K562 (cell line): ENCODE measurements around the gene C1D. TPM values are rescaled to one million over a fixed set of nuclear protein-coding genes. Genes with fewer than 3 reads are reported as not detected.
"Not testable (repeated sequence)": the region's sequence is repeated elsewhere in the genome, so short reads cannot be mapped to it uniquely, and the experiment has no call there.

Source experiments
- ATAC-seq: fragments of 200-7000 bp; cut with Tn5 transposase; 3 replicates; pipeline ENCODE4 v1.9.1; 2020; ENCODE audit warnings: moderate library complexity
- BruUV-seq: library from RNA; stranded (reverse); fragments of 400-500 nt; replicated peaks from 2 replicates; lab custom pipeline; 2021; lab: Mats Ljungman, UMichigan
- CTCF ChIA-PET: fragments of 300-600 bp; formaldehyde crosslinking; extraction: SDS; loops from one replicate; lab custom pipeline; 2021; ENCODE audit warnings: low intra/inter-chr PET ratio; lab: Yijun Ruan, JAX
- POLR2A ChIA-PET: fragments of 300-600, 350-650 bp; sonication (Branson Sonifier 250); formaldehyde crosslinking; extraction: SDS; loops from one replicate; lab custom pipeline; 2021; ENCODE audit warnings: antibody characterized with exemption, inconsistent platforms; lab: Yijun Ruan, JAX
- DNase-seq, 4 experiments: peaks; one replicate each; pipeline versions ENCODE4 v3.0.0 to v3.0.0-alpha.2; 2011 to 2018; ENCODE audit warnings: low spot score in 3 of 4, mixed read lengths in 3 of 4; ENCODE audit errors: extremely low read depth in 1 of 4
- FAIRE-seq: peaks from 2 replicates; lab custom pipeline; 2011; peaks lifted over from hg19 to GRCh38; lab: Jason Lieb, UNC
- H2AFZ ChIP-seq: 2 replicates; pipeline ENCODE4 v1.6.0; 2011; ENCODE audit warnings: low read depth, low read length, control low read depth, inconsistent platforms
- H3K27ac ChIP-seq: fragments of 200-600 bp; 3 replicates; pipeline ENCODE4 v1.8.0; 2011; ENCODE audit warnings: low read depth, mild to moderate bottlenecking, control low read depth, inconsistent platforms, low read length, moderate library complexity, mixed read lengths; ENCODE audit errors: extremely low read depth
- H3K27me3 ChIP-seq, 2 experiments: fragments of 300-600 bp in 1 of 2; 2 replicates in 1 of 2; 3 replicates in 1 of 2; pipeline versions ENCODE4 v1.6.0 to v1.8.0; 2011; ENCODE audit warnings: inconsistent platforms in 2 of 2, low read length in 2 of 2, mild to moderate bottlenecking in 1 of 2, mixed read lengths in 1 of 2, moderate library complexity in 1 of 2; ENCODE audit not compliant: control insufficient read depth in 2 of 2, insufficient read depth in 2 of 2
- H3K36me3 ChIP-seq: fragments of 300-600 bp; 3 replicates; pipeline ENCODE4 v1.8.0; 2011; ENCODE audit warnings: mild to moderate bottlenecking, low read length, inconsistent platforms; ENCODE audit not compliant: control insufficient read depth, insufficient read depth
- H3K4me1 ChIP-seq, 2 experiments: fragments of 200-600 bp in 1 of 2; replicated peaks in 1 of 2; 2 replicates in 1 of 2; 3 replicates in 1 of 2; pipeline versions ENCODE4 v1.5.1 to v1.8.0; 2011; ENCODE audit warnings: inconsistent platforms in 2 of 2, low read length in 2 of 2, mild to moderate bottlenecking in 1 of 2, mixed read lengths in 1 of 2, moderate library complexity in 1 of 2; ENCODE audit not compliant: control insufficient read depth in 2 of 2, insufficient read depth in 2 of 2
- H3K4me2 ChIP-seq: 2 replicates; pipeline ENCODE4 v1.6.1; 2011; ENCODE audit warnings: low read length, control low read depth, inconsistent platforms, mixed read lengths; ENCODE audit not compliant: insufficient read depth
- H3K4me3 ChIP-seq: fragments of 200-600 bp; sonication (generic), shearing (Covaris generic); 2 replicates; pipeline ENCODE4 v1.5.1; 2016; ENCODE audit warnings: control low read depth, inconsistent platforms
- H3K79me2 ChIP-seq: fragments of 200-600 bp; 3 replicates; pipeline ENCODE4 v1.8.0; 2011; ENCODE audit warnings: low read length, inconsistent platforms; ENCODE audit not compliant: control insufficient read depth, insufficient read depth
- H3K9ac ChIP-seq, 2 experiments: 2 replicates each; pipeline versions ENCODE4 v1.6.0 to v1.6.1; 2011; ENCODE audit warnings: low read depth in 2 of 2, low read length in 2 of 2, control low read depth in 1 of 2, inconsistent platforms in 1 of 2, mild to moderate bottlenecking in 1 of 2, mixed read lengths in 1 of 2; ENCODE audit not compliant: insufficient read depth in 1 of 2
- H3K9me1 ChIP-seq: one replicate; pipeline ENCODE4 v1.6.0; 2011; ENCODE audit warnings: inconsistent platforms, mild to moderate bottlenecking, low read length, moderate library complexity; ENCODE audit not compliant: control insufficient read depth, insufficient read depth
- H3K9me3 ChIP-seq: replicated peaks from 2 replicates; pipeline ENCODE4 v1.5.1; 2011; ENCODE audit warnings: low read depth, low read length, inconsistent platforms; ENCODE audit not compliant: control insufficient read depth, insufficient read depth
- H4K20me1 ChIP-seq: replicated peaks from 2 replicates; pipeline ENCODE4 v1.6.1; 2011; ENCODE audit warnings: low read length, inconsistent platforms, mixed read lengths; ENCODE audit not compliant: control insufficient read depth, insufficient read depth
- CBX3 ChIP-seq, 2 experiments: IDR thresholded peaks; 1 replicate in 1 of 2; 2 replicates in 1 of 2; pipeline ENCODE4 v1.6.1; 2012; ENCODE audit warnings: inconsistent platforms in 2 of 2, low read length in 2 of 2, borderline replicate concordance in 1 of 2, control low read depth in 1 of 2
- CBX5 ChIP-seq: IDR thresholded peaks from 2 replicates; pipeline ENCODE4 v1.6.1; 2014; ENCODE audit warnings: low read depth, borderline replicate concordance
- GMEB1 ChIP-seq: fragments of 250-450 bp; sonication (Bioruptor Pico); IDR thresholded peaks from 2 replicates; pipeline ENCODE4 v1.4.0; 2020; ENCODE audit warnings: mild to moderate bottlenecking
- NUFIP1 ChIP-seq: fragments of 450-650 bp; IDR thresholded peaks from 2 replicates; pipeline ENCODE4 v1.6.1; 2018; ENCODE audit not compliant: partially characterized antibody
- TRIM24 ChIP-seq, 2 experiments: fragments of 450-650 bp; IDR thresholded peaks; 2 replicates each; pipeline ENCODE4 v1.6.1; 2016
- WHSC1 ChIP-seq: IDR thresholded peaks from one replicate; pipeline ENCODE4 v1.6.1; 2012; ENCODE audit warnings: low read length, control low read depth, inconsistent platforms
- XRCC3 ChIP-seq: fragments of 450-650 bp; IDR thresholded peaks from 2 replicates; pipeline ENCODE4 v1.6.1; 2017; ENCODE audit warnings: mild to moderate bottlenecking, moderate library complexity
- ZFP36 ChIP-seq: fragments of 150-350 bp; IDR thresholded peaks from 2 replicates; pipeline ENCODE4 v1.6.1; 2018; ENCODE audit warnings: low read length, low read depth; ENCODE audit not compliant: partially characterized antibody
- ZNF280A ChIP-seq: fragments of 450-650 bp; IDR thresholded peaks from 2 replicates; pipeline ENCODE4 v1.6.1; 2018; ENCODE audit warnings: mild to moderate bottlenecking, low read depth; ENCODE audit not compliant: partially characterized antibody
- ZNF431 ChIP-seq: sonication (generic); formaldehyde crosslinking; IDR thresholded peaks from 2 replicates; pipeline ENCODE4 v1.8.0; 2022; ENCODE audit warnings: mild to moderate bottlenecking, missing genetic modification reagents
- WGBS: fragments of 100-300 bp; shearing (Covaris generic); methylation state at CpG from one replicate; pipeline ENCODE4 v1.1.6; 2016; ENCODE audit warnings: low coverage, mixed read lengths; ENCODE audit not compliant: insufficient coverage; ENCODE audit errors: missing lambda C conversion rate; 5-methylcytosine and 5-hydroxymethylcytosine counted together
- in situ Hi-C: fragments of 300-500 bp; cut with MboI; formaldehyde crosslinking; loops from 4 replicates; pipeline ENCODE4 v1.15.0; 2018; ENCODE audit warnings: inconsistent platforms, mixed read lengths
- intact Hi-C: fragments of 100-400 bp; cut with micrococcal nuclease; formaldehyde crosslinking; loops from 2 replicates; pipeline ENCODE4 v1.14.2; 2022
- polyA plus RNA-seq, 8 experiments: library from polyadenylated mRNA; depleted of rRNA in 4 of 8; stranded (reverse) in 5 of 8; unstranded in 3 of 8; fragments of >200 nt; fragmentation: Nextera tagmentation in 2 of 8; fragmentation: Illumina TruSeq in 1 of 8; extraction: Ambion mirVana in 2 of 8; extraction: Trizol in 1 of 8; gene quantifications; 2 replicates each; pipeline versions ENCODE4 v1.2.1 to v1.2.3, GENCODE V29; 2011 to 2014; ENCODE audit warnings: inconsistent platforms in 1 of 8, missing spikeins in 1 of 8
- total RNA-seq, 7 experiments: library from RNA; depleted of rRNA in 6 of 7; stranded (reverse); fragments of >200 nt in 6 of 7; fragmentation: Illumina TruSeq in 2 of 7; extraction: Trizol in 2 of 7; gene quantifications; 2 replicates each; pipeline versions ENCODE4 v1.2.1 to v1.2.3, GENCODE V29; 2011 to 2021; ENCODE audit warnings: low replicate concordance in 1 of 7

C1D gene
- total and polyA plus RNA-seq, 9 of the 15 experiments (the other 6 are each of a cell fraction or from before 2014, with no cell fraction given) = 33.2 to 123 (median 56.5) TPM

- Histone ChIP-seq H3K9me3 (peaks cover 18% of the 10 kb centered on the region), H4K20me1 (no peaks in the 10 kb centered on the region), H3K4me2 (no peak overlapping the region), H3K36me3 (no peaks in the 10 kb centered on the region), H3K79me2 (no peaks in the 10 kb centered on the region), H3K27me3 (no peaks in the 10 kb centered on the region), H3K9me1 (no peaks in the 10 kb centered on the region), H3K4me1 (peaks cover 0 to 15% of the 10 kb centered on the region in 2 experiments; a peak in 3 of 5 replicates), H2AFZ (no peak overlapping the region), H3K27ac (no peak overlapping the region), H3K4me3 (no peak overlapping the region), H3K9ac (no peak overlapping the region)
- no peak for FAIRE-seq
- no peak for TF ChIP-seq NUFIP1
- no peak for TF ChIP-seq WHSC1
- no peak for TF ChIP-seq GMEB1 (CRISPR knock-in tag)
- intact Hi-C loops (no loop called here), in situ Hi-C loops (no loop called here)
- no peak for ATAC-seq
- no TSS peak for BruUV-seq
- 11% methylated on average over 1 of the region's 1 CpG for WGBS
- POLR2A ChIA-PET = no interaction called here
- CTCF ChIA-PET = no interaction called here
- no peak for DNase-seq
Measured at GRCh38 chr2:67994716-67995115, 68.1 kb downstream of the C1D start.

- H2AFZ ChIP-seq, in situ Hi-C loops, ATAC-seq, H4K20me1 ChIP-seq, H3K27ac ChIP-seq: not testable (repeated sequence)
- POLR2A ChIA-PET = interaction anchor here (0.5 kb wide), 1 partner anchor 39 kb away, joined by 3 read pairs; no protein-coding TSS in a partner anchor
- peak overlapping the region; percentile 44 for H3K4me2 ChIP-seq
- TF ChIP-seq ZFP36 (peak; percentile 13), CBX5 (0 out of 2 replicates have a peak, but pooled peaks have one; percentile 69), ZNF280A (peak; percentile 81), XRCC3 (0 out of 2 replicates have a peak, but pooled peaks have one; percentile 24), CBX3 (IDR thresholded peaks at IDR 0.05; ENCODE audit: borderline replicate concordance in 1 of 2, low read length in 2 of 2) (peak in 1 of 2 experiments; percentile 88; a peak in 1 of 3 replicates), TRIM24 (IDR thresholded peaks at IDR 0.05) (peak in 1 of 2 experiments; percentile 45; a peak in 1 of 4 replicates), ZNF431 (CRISPR knock-in tag) (peak; percentile 99)
- TF ChIP-seq, all 486 proteins: peak for 7; not testable (repeated sequence) for 479
- FAIRE-seq, H3K4me3 ChIP-seq, H3K27me3 ChIP-seq, intact Hi-C loops, H3K9ac ChIP-seq, CTCF ChIA-PET, H3K36me3 ChIP-seq, H3K79me2 ChIP-seq, BruUV-seq, H3K9me1 ChIP-seq: not testable (repeated sequence)
- 12% methylated on average over 3 of the region's 3 CpGs for WGBS
- peaks cover 18% of the 10 kb centered on the region for H3K9me3 ChIP-seq
- H3K4me1 ChIP-seq = peaks cover 0 to 15% of the 10 kb centered on the region in 2 experiments; a peak in 3 of 5 replicates
- DNase-seq = peak in 1 of 4 experiments; percentile 7
Measured at GRCh38 chr2:67994069-67994468, 68.7 kb downstream of the C1D start.
